Activated naive CD4-positive, alpha-beta T cell treated with anti-CD3 and anti-CD28 coated beads for 36 hours (primary cell): Measurements from ENCODE around the gene ELOVL1. TPM values are rescaled to one million over a fixed set of nuclear protein-coding genes. Genes with fewer than 3 reads are reported as not detected.
A peak's percentile ranks its signal among the peaks of the same experiment; 100 is the strongest.

Experiments
- CTCF ChIA-PET: fragments of 350-600 bp; sonication (Branson Sonifier 250); formaldehyde crosslinking; loops from one replicate; lab custom pipeline; 2021; ENCODE audit warnings: antibody characterized with exemption; lab: Charles Lee
- DNase-seq: peaks from one replicate; pipeline ENCODE4 v3.0.0-alpha.2; 2020
- H3K27ac Mint-ChIP-seq: one replicate; pipeline ENCODE4 v1.8.0; 2021; ENCODE audit warnings: mild to moderate bottlenecking, mixed read lengths
- H3K27me3 Mint-ChIP-seq: one replicate; pipeline ENCODE4 v1.8.0; 2021; ENCODE audit warnings: low read depth, mixed read lengths
- H3K36me3 Mint-ChIP-seq: one replicate; pipeline ENCODE4 v1.8.0; 2021; ENCODE audit warnings: low read depth, mixed read lengths
- H3K4me1 Mint-ChIP-seq: one replicate; pipeline ENCODE4 v1.8.0; 2021; ENCODE audit warnings: low read depth, mixed read lengths
- H3K4me3 Mint-ChIP-seq: one replicate; pipeline ENCODE4 v1.8.0; 2021; ENCODE audit warnings: mild to moderate bottlenecking, moderate library complexity, mixed read lengths
- H3K9me3 Mint-ChIP-seq: one replicate; pipeline ENCODE4 v1.8.0; 2021; ENCODE audit warnings: mixed read lengths
- intact Hi-C: fragments of 100-400 bp; cut with micrococcal nuclease; formaldehyde crosslinking; loops from one replicate; pipeline ENCODE4 v1.15.1; 2023
- total RNA-seq, 2 experiments: library from RNA; stranded (reverse); gene quantifications; one replicate each; pipeline ENCODE4 v1.2.3, GENCODE V29; 2021

The ELOVL1 gene
- total RNA-seq, 2 experiments from 2014 or later = 42.8 to 44.2 TPM

DNA sequence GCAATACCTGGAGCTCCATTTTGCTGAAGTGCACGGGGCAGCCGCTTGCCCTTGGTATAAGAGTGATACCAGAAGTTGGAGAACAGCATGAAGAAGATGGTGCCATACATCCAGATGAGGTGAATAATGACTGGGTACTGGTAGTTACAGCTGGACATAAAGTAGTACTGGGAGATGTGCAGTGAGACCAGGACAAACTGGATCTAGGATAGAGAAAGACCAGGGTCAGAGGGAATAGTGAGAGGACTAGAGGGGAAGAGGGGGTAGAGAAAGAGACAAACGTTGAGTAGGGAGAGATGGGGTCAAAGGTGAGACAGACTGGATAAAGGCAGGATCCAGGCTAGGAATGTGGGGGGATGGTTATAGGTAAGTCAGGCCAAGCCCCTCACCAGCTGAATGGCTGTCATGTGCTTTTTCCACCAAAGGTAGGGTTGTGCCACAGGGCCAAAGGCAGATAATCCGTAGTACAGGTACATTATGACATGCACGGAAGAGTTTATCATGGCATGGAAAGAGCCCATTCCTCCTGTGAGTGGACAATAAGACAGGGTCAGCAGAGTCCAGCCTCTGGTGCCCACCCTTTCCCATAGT, 3.8 kb downstream of the ELOVL1 start:
- H3K27ac Mint-ChIP-seq = no peak overlapping the region
- intact Hi-C loops = loop anchor here (10.0 kb wide), 1 partner anchor 581 kb away; the partner anchor contains the start of gene IPO13
- CTCF ChIA-PET = no interaction called here
- H3K4me1 Mint-ChIP-seq = peaks cover 55% of the 10 kb centered on the region
- no peak overlapping the region for H3K4me3 Mint-ChIP-seq
- H3K27me3 Mint-ChIP-seq = no peaks in the 10 kb centered on the region
- peaks cover 56% of the 10 kb centered on the region for H3K36me3 Mint-ChIP-seq
- no peaks in the 10 kb centered on the region for H3K9me3 Mint-ChIP-seq
- DNase-seq = no peak

GRCh38 chr1:43363283-43363934, 4.4 kb downstream of the ELOVL1 start:
- intact Hi-C loops = loop anchor here (10.0 kb wide), 1 partner anchor 581 kb away; the partner anchor contains the start of gene IPO13
- Mint-ChIP-seq H3K4me3 (no peak overlapping the region), H3K27me3 (no peaks in the 10 kb centered on the region), H3K4me1 (peaks cover 50% of the 10 kb centered on the region), H3K36me3 (peaks cover 57% of the 10 kb centered on the region), H3K9me3 (no peaks in the 10 kb centered on the region), H3K27ac (no peak overlapping the region)
- no peak for DNase-seq
- CTCF ChIA-PET = no interaction called here

DNA sequence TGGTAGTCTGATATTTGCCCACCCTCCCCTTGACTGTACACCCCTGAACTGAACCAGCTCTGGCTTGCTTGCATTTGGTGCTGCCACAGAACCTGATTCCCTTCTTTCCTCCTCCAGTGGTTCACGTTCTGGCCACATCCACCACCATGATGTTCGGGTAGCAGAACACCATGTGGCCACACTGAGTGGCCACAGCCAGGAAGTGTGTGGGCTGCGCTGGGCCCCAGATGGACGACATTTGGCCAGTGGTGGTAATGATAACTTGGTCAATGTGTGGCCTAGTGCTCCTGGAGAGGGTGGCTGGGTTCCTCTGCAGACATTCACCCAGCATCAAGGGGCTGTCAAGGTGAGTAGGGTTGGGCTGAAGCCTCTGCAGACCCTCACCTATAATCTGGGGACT, 7.2 kb downstream of the ELOVL1 start:
- H3K27ac Mint-ChIP-seq = no peak overlapping the region
- peak overlapping the region; percentile 94 for H3K4me3 Mint-ChIP-seq
- peaks cover 49% of the 10 kb centered on the region for H3K36me3 Mint-ChIP-seq
- intact Hi-C loops = loop anchor here (10.0 kb wide), 1 partner anchor 584 kb away; the partner anchor contains the start of gene IPO13
- CTCF ChIA-PET = interaction anchor here (0.7 kb wide), 1 partner anchor 287 kb away, joined by 3 read pairs; no protein-coding TSS in a partner anchor
- H3K9me3 Mint-ChIP-seq = no peaks in the 10 kb centered on the region
- H3K27me3 Mint-ChIP-seq = no peaks in the 10 kb centered on the region
- peaks cover 37% of the 10 kb centered on the region for H3K4me1 Mint-ChIP-seq
- DNase-seq = no peak

DNA sequence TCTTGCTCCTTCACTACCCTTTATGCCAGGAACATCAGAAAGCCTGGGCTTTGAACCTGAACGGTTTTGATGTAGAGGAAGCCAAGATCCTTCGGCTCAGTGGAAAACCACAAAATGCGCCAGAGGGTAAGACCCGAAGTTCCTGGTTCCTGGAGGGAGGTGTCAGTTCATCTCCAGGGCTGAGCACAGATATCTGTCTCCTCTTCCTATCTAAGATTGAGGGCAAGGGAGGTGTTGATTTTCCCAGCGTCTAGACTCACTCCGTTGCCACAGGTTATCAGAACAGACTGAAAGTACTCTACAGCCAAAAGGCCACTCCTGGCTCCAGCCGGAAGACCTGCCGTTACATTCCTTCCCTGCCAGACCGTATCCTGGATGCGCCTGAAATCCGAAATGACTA, 8.1 kb downstream of the ELOVL1 start:
- CTCF ChIA-PET = interaction anchor here (2.7 kb wide), 1 partner anchor 9 kb away, joined by 12 read pairs; the partner anchor contains the start of gene ELOVL1
- H3K36me3 Mint-ChIP-seq = peaks cover 47% of the 10 kb centered on the region
- DNase-seq = no peak
- intact Hi-C loops = loop anchor here (2.0 to 10.0 kb wide), 5 partner anchors 95 to 593 kb away; partner anchors contain the start of genes C1orf50, CFAP57, EBNA1BP2 and IPO13
- H3K27me3 Mint-ChIP-seq = no peaks in the 10 kb centered on the region
- no peaks in the 10 kb centered on the region for H3K9me3 Mint-ChIP-seq
- peak overlapping the region; percentile 94 for H3K4me3 Mint-ChIP-seq
- peaks cover 32% of the 10 kb centered on the region for H3K4me1 Mint-ChIP-seq
- H3K27ac Mint-ChIP-seq = peak overlapping the region; percentile 28

GRCh38 chr1:43358746-43359693, 8.8 kb downstream of the ELOVL1 start, which contains the start of gene CDC20:
CDC20 (plus strand) TSS chr1:43358981; CDS start chr1:43359216, 235 bp downstream.
- peaks cover 46% of the 10 kb centered on the region for H3K36me3 Mint-ChIP-seq
- H3K27ac Mint-ChIP-seq = peak within 1 kb of the TSS; percentile 85
- CTCF ChIA-PET = interaction anchor here (1.0 to 2.7 kb wide), 5 partner anchors 9 to 132 kb away, joined by 3 to 12 read pairs (median 5); partner anchors contain the start of gene ELOVL1
- peak within 1 kb of the TSS; percentile 94 for H3K4me3 Mint-ChIP-seq
- H3K9me3 Mint-ChIP-seq = no peaks in the 10 kb centered on the region
- no peaks in the 10 kb centered on the region for H3K27me3 Mint-ChIP-seq
- H3K4me1 Mint-ChIP-seq = peaks cover 32% of the 10 kb centered on the region
- DNase-seq = peak; percentile 100
- intact Hi-C loops = loop anchor here (1.0 to 2.0 kb wide), 9 partner anchors 9 to 592 kb away; partner anchors contain the start of genes C1orf50, CFAP57, EBNA1BP2 and ELOVL1

- intact Hi-C loops = loop anchor here (1.0 to 2.0 kb wide), 9 partner anchors 10 to 591 kb away; partner anchors contain the start of genes C1orf50, CFAP57, EBNA1BP2 and ELOVL1
- CTCF ChIA-PET = interaction anchor here (0.6 to 2.7 kb wide), 7 partner anchors 10 to 690 kb away, joined by 3 to 12 read pairs (median 4); partner anchors contain the start of gene ELOVL1
- Mint-ChIP-seq H3K27ac (peak overlapping the region; percentile 85), H3K36me3 (peaks cover 42% of the 10 kb centered on the region), H3K9me3 (no peaks in the 10 kb centered on the region), H3K4me3 (peak overlapping the region; percentile 94), H3K27me3 (no peaks in the 10 kb centered on the region), H3K4me1 (peaks cover 29% of the 10 kb centered on the region)
- peak; percentile 56 for DNase-seq
Measured at GRCh38 chr1:43358121-43358745, 9.6 kb downstream of the ELOVL1 start.

DNA sequence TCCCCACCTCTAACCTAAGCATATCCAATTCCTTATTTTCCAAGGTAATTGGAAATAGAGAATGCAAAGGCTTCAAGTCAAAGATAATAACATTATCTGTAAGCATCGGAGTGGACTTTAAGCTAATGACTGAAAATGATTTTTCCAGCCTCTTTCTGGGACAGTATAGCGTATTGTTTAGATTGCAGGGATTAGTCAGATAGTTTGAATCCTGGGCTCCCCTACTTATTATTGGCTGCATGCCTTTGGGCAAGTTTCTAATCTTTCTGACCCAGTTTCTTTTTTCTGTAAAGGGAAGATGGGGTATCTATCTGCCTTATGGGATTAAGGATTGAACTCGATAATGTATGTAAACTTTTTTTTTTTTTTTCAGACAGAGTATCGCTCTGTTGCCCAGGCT, 10.6 kb downstream of the ELOVL1 start:
- DNase-seq = no peak
- Mint-ChIP-seq H3K4me3 (peak overlapping the region; percentile 94), H3K27me3 (no peaks in the 10 kb centered on the region), H3K27ac (no peak overlapping the region), H3K9me3 (no peaks in the 10 kb centered on the region), H3K4me1 (peaks cover 29% of the 10 kb centered on the region), H3K36me3 (peaks cover 38% of the 10 kb centered on the region)
- CTCF ChIA-PET = interaction anchor here (0.6 to 2.7 kb wide), 3 partner anchors 11 to 57 kb away, joined by 3 to 12 read pairs (median 6); partner anchors contain the start of gene ELOVL1
- intact Hi-C loops = no loop called here

GRCh38 chr1:43354936-43355335, 12.9 kb downstream of the ELOVL1 start:
- no peaks in the 10 kb centered on the region for H3K9me3 Mint-ChIP-seq
- CTCF ChIA-PET = interaction anchor here (0.6 kb wide), 1 partner anchor 12 kb away, joined by 3 read pairs; no protein-coding TSS in a partner anchor
- intact Hi-C loops = no loop called here
- no peak for DNase-seq
- no peak overlapping the region for H3K27ac Mint-ChIP-seq
- no peak overlapping the region for H3K4me3 Mint-ChIP-seq
- no peaks in the 10 kb centered on the region for H3K27me3 Mint-ChIP-seq
- peaks cover 10% of the 10 kb centered on the region for H3K4me1 Mint-ChIP-seq
- peaks cover 15% of the 10 kb centered on the region for H3K36me3 Mint-ChIP-seq

DNA sequence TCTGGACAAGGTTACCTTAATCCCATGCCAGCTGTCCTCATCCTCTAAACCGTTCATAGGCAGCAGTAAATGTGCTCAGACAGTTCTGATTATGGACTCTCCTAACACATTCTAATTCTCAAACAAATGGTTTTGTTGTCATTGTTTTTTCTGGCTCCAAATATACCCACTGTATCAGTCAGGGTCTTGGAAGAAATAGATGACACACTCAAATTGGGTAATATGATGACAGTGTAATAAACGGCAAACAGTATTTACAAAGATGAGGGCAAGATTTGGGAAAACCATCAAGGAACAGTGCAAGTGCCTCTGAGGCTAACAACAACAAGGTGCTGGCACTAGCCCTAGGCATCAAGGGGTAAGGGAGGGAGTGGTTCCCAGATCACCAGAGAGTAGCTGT, 13.3 kb downstream of the ELOVL1 start:
- H3K4me1 Mint-ChIP-seq = peaks cover 10% of the 10 kb centered on the region
- no peak overlapping the region for H3K4me3 Mint-ChIP-seq
- H3K9me3 Mint-ChIP-seq = no peaks in the 10 kb centered on the region
- CTCF ChIA-PET = interaction anchor here (0.6 kb wide), 1 partner anchor 12 kb away, joined by 3 read pairs; no protein-coding TSS in a partner anchor
- H3K27ac Mint-ChIP-seq = no peak overlapping the region
- no peak for DNase-seq
- peaks cover 10% of the 10 kb centered on the region for H3K36me3 Mint-ChIP-seq
- intact Hi-C loops = no loop called here
- H3K27me3 Mint-ChIP-seq = no peaks in the 10 kb centered on the region

- intact Hi-C loops = no loop called here
- CTCF ChIA-PET = no interaction called here
- Mint-ChIP-seq H3K4me3 (no peak overlapping the region), H3K27me3 (no peaks in the 10 kb centered on the region), H3K36me3 (peaks cover 5% of the 10 kb centered on the region), H3K4me1 (peaks cover 10% of the 10 kb centered on the region), H3K9me3 (no peaks in the 10 kb centered on the region), H3K27ac (no peak overlapping the region)
- no peak for DNase-seq
Measured at GRCh38 chr1:43352881-43353280, 14.9 kb downstream of the ELOVL1 start.

DNA sequence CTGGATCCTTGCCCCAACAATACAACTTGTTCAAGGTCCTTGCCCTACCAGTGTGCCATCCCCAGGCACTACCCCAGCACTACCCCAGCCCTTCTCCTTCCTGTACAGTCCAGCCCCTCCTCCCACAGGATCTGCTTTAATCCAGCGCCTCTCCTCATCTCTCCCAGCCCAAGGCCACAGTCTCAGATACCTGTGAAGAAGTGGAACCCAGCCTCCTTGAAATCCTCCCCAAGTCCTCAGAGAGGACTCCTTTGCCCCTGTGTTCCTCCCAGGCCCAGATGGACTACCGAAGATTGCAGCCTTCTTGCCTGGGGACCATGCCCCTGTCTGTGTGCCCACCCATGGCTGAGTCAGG, 15.5 kb downstream of the ELOVL1 start:
- Mint-ChIP-seq H3K4me3 (no peak overlapping the region), H3K4me1 (peaks cover 6% of the 10 kb centered on the region), H3K27me3 (no peaks in the 10 kb centered on the region), H3K27ac (no peak overlapping the region), H3K36me3 (peaks cover 5% of the 10 kb centered on the region), H3K9me3 (no peaks in the 10 kb centered on the region)
- CTCF ChIA-PET = no interaction called here
- DNase-seq = no peak
- intact Hi-C loops = no loop called here
